ENCODE measurements around the gene MORN5. TPM values are rescaled to one million over a fixed set of nuclear protein-coding genes. Genes with fewer than 3 reads are reported as not detected.

MORN5 gene
- total and polyA plus RNA-seq, 10 donors, result 1.4 TPM; not detected in 9

GRCh38 chr9:122179054-122179689 is 19.5 kb downstream of the MORN5 start:
- 87 to 96% (median 90%) methylated on average over 5 of the region's 5 CpGs for WGBS, 5 donors
- Histone ChIP-seq H3K27me3 (replicated peaks in 1 of 7) (peaks cover 0 to 28% (median 0%) of the 10 kb centered on the region in 7 donors), H3K27ac (no peak overlapping the region), H3K4me3 (no peak overlapping the region), H3K9me3 (no peaks in the 10 kb centered on the region), H3K36me3 (no peaks in the 10 kb centered on the region), H3K4me1 (no peaks in the 10 kb centered on the region)
- intact Hi-C loops (cut with DNase I; ENCODE audit: low total_unique reads), result no loop called here
- no peak for TF ChIP-seq POLR2AphosphoS5 (IDR thresholded peaks at IDR 0.05)
- TF ChIP-seq POLR2A (IDR thresholded peaks at IDR 0.05), result no peak
- TF ChIP-seq, protein P1, sequence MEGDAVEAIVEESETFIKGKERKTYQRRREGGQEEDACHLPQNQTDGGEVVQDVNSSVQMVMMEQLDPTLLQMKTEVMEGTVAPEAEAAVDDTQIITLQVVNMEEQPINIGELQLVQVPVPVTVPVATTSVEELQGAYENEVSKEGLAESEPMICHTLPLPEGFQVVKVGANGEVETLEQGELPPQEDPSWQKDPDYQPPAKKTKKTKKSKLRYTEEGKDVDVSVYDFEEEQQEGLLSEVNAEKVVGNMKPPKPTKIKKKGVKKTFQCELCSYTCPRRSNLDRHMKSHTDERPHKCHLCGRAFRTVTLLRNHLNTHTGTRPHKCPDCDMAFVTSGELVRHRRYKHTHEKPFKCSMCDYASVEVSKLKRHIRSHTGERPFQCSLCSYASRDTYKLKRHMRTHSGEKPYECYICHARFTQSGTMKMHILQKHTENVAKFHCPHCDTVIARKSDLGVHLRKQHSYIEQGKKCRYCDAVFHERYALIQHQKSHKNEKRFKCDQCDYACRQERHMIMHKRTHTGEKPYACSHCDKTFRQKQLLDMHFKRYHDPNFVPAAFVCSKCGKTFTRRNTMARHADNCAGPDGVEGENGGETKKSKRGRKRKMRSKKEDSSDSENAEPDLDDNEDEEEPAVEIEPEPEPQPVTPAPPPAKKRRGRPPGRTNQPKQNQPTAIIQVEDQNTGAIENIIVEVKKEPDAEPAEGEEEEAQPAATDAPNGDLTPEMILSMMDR (IDR thresholded peaks at IDR 0.05 in 8 of 11, conservative IDR thresholded peaks at IDR 0.05 in 3 of 11), result no peak
- no peak for DNase-seq

- H3K4me1 ChIP-seq, result no peaks in the 10 kb centered on the region
- H3K36me3 ChIP-seq, result no peaks in the 10 kb centered on the region
- WGBS, 5 donors, result 60 to 82% (median 74%) methylated on average over 2 of the region's 2 CpGs
- TF ChIP-seq, protein P1 (IDR thresholded peaks at IDR 0.05 in 8 of 11, conservative IDR thresholded peaks at IDR 0.05 in 3 of 11), result no peak
- TF ChIP-seq POLR2AphosphoS5 (IDR thresholded peaks at IDR 0.05) (no peak), POLR2A (IDR thresholded peaks at IDR 0.05) (no peak)
- intact Hi-C loops (cut with DNase I; ENCODE audit: low total_unique reads), result no loop called here
- no peaks in the 10 kb centered on the region for H3K9me3 ChIP-seq
- DNase-seq, result no peak
- no peak overlapping the region for H3K4me3 ChIP-seq
- H3K27me3 ChIP-seq (replicated peaks in 1 of 7), result peaks cover 0 to 23% (median 0%) of the 10 kb centered on the region in 7 donors
- no peak overlapping the region for H3K27ac ChIP-seq
These were observed 20.0 kb downstream of the MORN5 start for GRCh38 chr9:122179690-122180074.

- Histone ChIP-seq H3K27me3 (replicated peaks in 1 of 7) (peaks cover 0 to 19% (median 0%) of the 10 kb centered on the region in 7 donors), H3K27ac (no peak overlapping the region), H3K9me3 (no peaks in the 10 kb centered on the region), H3K4me3 (no peak overlapping the region), H3K4me1 (no peaks in the 10 kb centered on the region), H3K36me3 (no peaks in the 10 kb centered on the region)
- no peak for TF ChIP-seq POLR2AphosphoS5 (IDR thresholded peaks at IDR 0.05)
- no peak for TF ChIP-seq POLR2A (IDR thresholded peaks at IDR 0.05)
- TF ChIP-seq, protein P1 (IDR thresholded peaks at IDR 0.05 in 8 of 11, conservative IDR thresholded peaks at IDR 0.05 in 3 of 11), result no peak
- intact Hi-C loops (cut with DNase I; ENCODE audit: low total_unique reads), result no loop called here
- DNase-seq, result no peak
- WGBS, 5 donors, result 37 to 72% (median 60%) methylated on average over 4 of the region's 4 CpGs
These were observed 20.9 kb downstream of the MORN5 start for GRCh38 chr9:122180633-122181032.

- TF ChIP-seq, protein P1 (IDR thresholded peaks at IDR 0.05 in 8 of 11, conservative IDR thresholded peaks at IDR 0.05 in 3 of 11), result no peak
- TF ChIP-seq POLR2AphosphoS5 (IDR thresholded peaks at IDR 0.05) (no peak), POLR2A (IDR thresholded peaks at IDR 0.05) (no peak)
- Histone ChIP-seq H3K4me1 (no peaks in the 10 kb centered on the region), H3K36me3 (no peaks in the 10 kb centered on the region), H3K4me3 (no peak overlapping the region), H3K27me3 (replicated peaks in 1 of 7) (peaks cover 0 to 19% (median 0%) of the 10 kb centered on the region in 7 donors), H3K27ac (no peak overlapping the region), H3K9me3 (no peaks in the 10 kb centered on the region)
- intact Hi-C loops (cut with DNase I; ENCODE audit: low total_unique reads), result no loop called here
- no peak for DNase-seq
- WGBS, 5 donors, result 72 to 82% (median 77%) methylated on average over 7 of the region's 7 CpGs
These were observed 23.8 kb downstream of the MORN5 start for GRCh38 chr9:122183501-122183900.

All from spleen (tissue), 11 donors.